GM18526 (cell line): ENCODE data around the gene ZBTB21.

Source experiments
- POLR2A ChIP-seq: IDR thresholded peaks from 3 replicates; pipeline ENCODE4 v1.6.1; 2011; ENCODE audit not compliant: insufficient read length; ENCODE audit errors: extremely low read depth

The ZBTB21 gene

DNA sequence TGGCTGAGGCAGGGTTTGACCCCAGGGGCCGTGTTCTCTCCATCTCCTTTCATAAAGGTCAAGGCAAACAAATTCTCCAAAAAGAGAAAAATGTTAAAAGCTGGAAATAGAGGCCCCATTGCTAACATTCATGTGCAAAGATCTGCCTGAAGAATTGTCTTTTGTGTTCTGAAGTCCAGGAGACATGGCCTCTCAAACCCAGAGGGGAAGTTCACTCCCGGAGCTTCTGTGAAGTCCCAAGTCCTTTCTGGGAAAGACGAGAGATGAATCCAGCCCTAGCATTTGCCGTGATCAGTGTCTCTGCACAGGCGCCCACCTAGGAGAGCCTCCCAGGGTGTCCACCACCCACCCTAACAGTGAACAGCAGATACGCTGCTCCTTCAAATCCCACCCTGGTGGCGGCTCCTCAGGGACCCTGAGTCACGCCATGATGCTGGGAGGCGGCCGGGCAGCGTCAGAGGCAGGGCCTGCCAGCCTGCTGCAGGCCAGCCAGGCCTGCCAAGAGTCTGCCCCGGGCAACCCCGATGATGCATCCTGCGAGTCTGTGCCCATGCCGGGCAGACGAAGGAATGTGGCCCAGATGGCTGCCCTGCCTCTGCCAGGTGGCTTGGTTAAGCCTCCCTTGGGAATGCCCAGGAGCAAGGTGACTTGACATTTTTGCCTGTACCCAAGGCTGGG is 51.1 kb downstream of the ZBTB21 start:
- TF ChIP-seq POLR2A, result no peak

DNA sequence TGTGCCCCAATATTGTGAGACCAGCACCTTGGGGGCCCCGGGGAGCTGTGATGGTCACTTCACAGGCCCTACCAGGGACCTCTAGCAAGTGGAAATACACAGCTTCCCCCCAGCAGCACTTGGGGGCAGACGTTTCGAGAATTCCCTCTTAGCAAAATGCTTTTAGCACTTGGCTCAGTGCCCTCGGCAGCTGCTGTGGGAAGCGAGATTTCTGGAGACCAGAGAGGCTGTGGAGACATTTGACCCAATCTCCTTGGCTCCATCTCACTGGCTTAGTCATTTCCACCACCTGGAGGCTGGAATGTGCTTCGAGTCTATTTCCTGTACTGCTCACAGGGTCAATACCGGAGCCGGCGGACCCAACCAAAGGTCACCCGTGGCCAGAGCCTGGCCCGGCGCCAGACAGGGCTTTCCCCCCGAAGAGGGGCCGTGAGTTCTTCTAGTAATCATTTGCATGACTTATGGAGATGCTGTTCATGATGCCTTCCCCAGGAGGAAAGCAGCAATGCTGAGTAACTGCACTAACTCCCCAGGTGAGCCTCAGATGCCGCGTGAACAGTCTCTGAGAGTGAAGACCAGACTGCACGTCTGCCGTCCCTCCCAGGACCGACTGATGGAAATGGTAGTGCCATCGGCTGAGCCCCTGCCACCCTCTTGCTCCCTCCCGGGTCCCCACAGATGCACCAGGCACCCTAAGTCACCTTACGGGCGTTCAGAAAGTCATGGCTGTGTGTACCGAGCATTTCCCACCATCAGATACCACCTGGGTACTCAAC is 52.0 kb downstream of the ZBTB21 start:
- TF ChIP-seq POLR2A, result no peak

DNA sequence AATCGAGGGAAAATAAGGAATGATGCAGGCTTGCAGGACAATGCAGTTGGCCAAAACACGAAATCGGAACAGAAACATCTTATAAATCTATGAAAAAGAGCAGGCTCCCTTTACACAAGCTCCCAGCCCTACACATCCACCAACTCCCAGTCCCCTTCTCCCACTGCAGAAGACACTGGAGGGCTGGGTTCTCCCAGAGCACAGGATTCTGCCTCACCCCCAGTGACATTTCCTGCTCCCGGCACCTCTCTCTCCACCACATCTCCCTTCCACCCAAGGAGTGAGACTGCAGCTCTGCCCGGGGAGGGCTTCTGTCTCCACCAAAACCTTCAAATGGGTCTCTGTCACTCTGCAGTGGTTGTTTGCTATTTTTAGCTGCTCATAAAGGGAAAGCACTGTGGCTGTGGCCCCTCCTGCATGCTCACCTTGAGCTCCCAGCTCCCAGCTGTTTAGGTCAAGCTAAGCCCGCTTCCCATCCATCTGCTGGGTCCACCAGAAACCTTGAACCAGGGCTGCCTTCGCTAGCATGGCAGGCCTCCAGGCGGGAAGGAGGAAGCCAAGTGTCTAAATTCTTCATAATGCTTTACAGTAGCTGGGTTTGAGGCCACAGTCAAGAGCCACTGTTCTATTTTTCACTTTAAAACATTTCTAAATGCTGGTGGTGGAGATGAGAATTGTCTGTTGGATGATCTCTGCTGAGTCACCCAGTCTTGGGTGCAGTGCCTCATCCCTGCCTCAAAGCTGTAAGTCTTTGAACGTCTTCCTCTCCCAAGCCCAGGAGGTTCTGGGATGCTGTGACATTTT is 53.0 kb downstream of the ZBTB21 start:
- TF ChIP-seq POLR2A, result no peak

DNA sequence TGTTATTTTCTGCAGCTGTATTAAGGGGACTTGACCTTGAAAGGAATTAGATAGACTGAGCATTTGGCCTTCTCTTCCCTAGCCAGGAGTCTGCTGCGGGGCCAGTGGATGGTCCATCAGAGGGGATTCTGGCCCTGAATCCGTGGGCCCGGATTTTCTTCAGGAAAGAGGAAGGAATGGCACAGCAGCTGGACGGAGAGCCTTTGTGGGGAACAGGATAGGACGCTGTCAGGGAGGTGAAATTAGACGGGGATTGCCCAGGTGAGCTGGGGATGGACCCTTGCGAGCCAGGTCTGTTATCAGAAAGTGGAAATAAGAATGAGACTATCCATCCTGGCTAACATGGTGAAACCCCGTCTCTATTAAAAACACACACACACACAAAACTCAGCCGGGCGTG is 54.6 kb downstream of the ZBTB21 start:
- TF ChIP-seq POLR2A, result no peak

DNA sequence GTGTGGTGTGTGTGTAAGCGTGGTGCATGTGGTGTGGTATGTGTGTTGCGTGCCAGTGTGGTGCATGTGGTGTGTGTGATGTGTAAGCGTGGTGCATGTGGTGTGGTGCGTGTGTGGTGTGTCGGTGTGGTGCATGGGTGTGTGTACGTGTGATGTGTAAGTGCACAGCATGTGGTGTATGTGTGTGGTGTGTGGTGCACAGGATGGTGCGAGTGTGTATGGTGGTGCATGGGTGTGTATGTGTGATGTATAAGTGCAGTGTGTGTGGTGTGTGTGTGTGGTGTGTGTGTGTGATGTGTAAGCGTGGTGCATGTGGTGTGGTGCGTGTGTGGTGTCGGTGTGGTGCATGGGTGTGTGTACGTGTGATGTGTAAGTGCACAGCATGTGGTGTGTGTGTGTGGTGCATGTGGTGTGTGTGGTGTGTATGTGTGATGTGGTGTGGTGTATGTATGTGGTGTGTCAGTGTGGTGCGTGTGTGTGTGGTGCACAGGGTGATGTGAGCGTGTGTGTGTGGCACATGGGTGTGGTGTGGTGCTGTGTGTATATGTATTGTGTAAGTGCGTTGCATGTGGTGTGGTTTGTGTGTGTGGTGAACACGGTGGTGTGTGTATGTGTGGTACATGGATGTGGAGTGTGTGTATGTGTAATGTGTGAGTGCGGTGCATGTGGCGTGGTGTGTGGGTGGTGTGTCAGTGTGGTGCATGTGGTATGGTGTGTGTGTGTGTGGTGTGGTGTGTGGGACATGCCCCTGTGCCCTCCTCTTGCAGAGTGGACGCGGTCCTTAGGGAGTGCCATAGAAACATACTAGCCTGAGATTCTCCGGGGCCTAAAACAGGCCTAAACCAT is 55.3 kb downstream of the ZBTB21 start:
- TF ChIP-seq POLR2A, result no peak

DNA sequence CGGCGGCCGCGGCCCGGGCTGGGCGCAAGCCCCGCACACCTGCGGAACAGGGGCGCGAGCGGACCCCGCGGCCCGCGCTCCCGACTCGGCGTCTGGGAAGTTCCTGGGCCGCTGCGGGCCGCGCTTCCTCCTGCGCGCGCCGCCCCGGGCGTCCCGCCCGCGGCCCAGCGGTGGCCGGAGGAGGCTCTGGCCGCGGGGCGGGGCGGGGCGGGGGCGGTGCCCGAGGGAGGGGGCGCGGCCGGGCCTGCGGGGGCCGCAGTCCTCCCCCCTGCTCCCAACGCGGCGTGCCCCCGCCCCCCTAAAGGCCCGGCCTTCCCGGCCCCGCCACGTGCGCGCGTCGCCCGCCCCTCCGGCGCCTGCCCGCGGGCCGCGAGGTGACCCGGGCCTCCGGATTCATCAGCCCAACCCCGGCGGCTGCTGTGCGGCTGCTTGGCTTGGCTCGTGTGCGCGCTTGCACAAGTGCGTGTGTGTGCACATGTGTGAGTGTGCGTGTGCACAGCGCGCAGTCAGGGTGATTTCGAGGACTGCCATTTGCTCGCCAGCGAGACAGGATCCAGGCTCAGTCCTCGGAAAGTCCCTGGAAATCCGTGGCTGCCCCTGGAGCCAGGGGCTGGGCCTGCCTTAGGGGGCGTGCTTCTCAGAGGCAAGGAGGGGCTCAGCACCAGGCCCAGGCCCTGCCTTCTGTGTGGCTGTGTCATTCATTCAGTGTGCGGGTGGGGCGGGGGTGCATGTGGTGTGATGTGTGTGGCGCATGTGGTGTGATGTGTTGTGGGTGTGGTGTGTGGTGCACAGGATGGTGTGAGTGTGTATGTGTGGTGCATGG is 56.1 kb downstream of the ZBTB21 start, which contains the start of gene C2CD2:
C2CD2 (minus strand) TSS at position 188 of the 823 bp plus-strand sequence. CDS start 370 bp downstream, outside the sequence.
- peak; percentile 50 for TF ChIP-seq POLR2A

DNA sequence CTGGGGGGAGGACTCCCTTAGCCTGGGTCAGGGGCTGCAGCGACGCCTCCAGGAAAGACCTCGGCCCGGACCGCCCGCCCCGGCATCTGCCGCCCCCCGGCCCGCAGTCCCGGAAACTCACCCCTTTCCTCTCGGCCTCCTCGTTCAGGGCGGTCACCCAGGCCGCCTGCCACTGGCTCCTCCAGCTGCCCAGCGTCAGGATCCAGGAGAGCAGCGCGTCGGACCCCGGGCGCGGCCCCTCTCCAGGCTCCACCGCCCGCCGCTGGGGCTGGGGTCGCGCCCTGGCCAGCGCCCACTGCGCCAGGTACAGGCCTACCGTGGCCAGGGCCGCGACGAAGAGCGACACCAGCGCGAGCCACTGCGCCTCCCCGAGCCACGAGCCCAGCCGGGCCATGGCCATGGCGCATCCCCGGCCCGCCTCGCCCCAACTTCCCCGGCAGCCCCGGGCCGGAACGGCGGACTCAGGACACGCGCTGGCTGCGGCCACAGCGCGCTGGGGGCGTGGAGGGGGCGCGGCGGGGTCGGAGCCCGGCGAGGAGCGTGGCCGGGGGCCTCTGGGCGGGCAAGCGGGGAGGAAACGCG is 56.8 kb downstream of the ZBTB21 start:
- TF ChIP-seq POLR2A, result no peak

DNA sequence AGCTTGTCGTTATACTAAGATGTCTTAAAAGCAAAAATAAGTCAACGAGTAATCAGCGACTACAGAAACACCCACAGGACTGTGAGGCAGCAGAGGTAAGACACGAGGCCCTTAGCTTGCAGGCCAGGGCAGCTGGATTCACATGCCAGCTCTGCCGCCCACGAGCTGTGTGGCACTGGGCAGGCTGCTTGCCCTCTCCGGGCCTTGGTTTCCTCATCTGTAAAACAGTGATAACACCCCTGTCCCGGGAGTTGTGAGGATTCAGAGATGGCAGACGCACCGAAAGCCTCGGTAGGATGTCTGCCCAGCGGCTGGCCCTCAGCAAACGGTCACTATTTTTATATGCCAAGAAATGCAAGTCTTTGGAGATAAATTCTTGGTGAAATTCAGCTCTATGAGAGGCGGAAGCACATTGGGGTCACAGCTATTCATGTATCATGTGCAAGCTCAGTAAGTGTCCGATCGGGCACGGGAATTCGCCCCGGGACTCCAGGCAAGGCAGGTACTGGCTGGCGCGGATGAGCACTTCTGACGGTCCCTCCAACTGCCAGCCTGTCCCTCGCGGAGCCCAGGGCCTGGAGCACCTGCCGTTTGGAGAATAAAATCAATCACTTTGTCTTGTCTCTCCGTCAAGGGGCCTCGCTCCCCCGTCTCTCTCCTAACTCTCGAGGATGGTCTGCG is 57.5 kb downstream of the ZBTB21 start:
- TF ChIP-seq POLR2A, result no peak

DNA sequence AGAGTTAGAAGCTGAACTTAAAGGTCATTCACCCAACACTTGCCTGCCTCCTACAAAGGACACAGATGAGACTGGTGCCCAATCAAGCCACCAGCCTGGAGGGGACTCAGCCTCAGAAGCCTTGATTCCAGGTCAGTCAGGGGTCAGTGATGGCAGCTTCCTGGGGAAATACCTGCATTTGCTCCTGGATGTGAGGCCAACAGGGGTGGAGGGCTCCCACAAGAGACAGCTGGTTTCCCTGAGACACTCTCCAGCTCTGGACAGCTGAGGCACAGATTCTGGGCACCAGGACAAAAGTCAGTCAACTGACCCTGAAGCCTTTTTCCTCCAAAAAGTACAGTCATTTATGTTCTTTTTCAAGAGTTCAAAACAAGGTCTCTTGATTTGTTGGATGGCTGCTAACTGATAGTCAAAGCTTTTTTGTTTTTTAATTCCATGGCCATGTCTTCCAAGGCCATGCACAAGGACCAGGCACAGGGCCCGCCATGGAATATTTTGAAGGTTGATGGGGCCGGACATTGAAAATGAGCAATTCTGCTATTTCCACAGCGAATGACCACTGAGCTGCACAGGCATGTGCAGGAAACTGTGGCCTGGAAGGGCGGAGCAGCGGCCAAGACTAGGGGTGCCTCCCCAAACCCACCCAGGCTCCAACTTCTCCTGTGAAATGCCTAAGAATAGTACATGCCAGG is 58.1 kb downstream of the ZBTB21 start:
- TF ChIP-seq POLR2A, result no peak

DNA sequence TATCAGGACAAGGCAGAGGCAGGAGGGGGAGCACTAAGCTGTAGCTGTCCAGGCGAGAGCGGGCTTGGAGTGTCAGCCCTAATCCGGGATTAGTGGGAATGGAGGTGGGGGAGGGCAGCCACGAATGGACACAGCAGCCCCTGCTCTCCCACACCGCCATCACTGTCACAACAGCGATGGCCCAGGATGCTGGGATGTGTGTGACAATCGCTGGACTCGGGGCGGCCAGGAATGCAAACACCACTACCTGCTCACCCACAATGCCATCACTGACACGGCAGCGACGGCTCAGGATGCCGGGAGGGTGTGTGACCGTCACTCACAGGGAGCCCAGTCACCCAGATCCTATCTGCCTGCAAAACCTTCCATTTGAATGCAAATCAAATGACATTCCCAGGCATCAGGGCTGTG is 59.2 kb downstream of the ZBTB21 start:
- no peak for TF ChIP-seq POLR2A

DNA sequence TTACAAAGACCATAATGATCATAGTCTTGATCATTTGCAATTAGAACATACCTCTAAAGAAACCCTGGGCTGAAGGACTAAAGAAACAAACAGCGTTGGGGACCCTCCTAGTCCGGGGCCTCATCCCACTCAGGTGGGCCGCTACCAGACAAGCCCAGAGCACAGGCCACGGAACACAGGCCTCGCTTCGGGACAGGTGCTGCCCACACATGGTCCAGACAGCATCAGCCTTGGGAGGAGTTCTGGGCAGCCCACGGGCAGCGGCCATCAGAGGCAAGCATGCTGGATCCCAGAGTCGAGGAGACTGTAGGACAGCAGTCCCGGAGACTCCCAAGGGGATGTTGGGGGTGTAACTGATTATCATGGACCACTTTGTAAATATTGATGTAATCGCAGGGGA is 61.3 kb downstream of the ZBTB21 start:
- TF ChIP-seq POLR2A, result no peak

DNA sequence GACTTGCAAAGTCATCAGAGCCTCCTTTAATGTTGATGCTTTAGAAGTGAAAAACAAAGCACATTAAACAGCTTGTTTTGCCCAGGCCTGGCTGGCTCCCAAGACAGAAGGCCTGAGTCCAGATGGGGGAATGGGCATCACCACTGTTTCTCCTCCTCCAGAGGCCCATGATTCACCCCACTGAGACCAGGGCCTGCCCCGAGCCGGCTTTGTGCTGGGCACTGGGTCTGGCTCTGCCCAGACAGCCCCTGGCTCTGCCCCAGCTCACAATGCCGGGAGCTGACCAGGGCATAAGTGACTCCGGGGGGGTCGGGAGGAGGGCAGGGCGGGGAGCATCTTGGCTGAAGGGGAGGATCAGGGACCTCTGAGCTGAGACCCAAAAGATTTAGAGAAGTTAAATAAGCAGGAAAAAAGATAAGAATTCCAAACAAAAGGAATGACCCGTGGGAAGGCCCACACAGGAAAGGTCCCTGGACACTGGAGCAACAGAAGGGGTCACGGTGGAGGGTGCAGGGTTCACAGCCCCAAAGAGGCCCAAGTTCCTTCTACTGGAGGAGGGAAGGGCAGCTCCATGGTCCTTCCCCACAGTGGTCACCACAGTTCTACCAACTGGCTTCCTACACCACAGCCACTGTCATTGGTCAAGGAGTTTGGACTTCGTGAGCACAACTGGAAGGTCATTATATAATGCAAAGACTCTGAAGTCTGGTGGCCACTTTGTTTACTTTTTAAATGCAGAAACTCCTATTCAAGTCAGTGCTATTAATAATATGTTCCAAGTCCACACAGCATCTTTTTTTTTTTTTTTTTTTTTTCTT is 61.9 kb downstream of the ZBTB21 start:
- no peak for TF ChIP-seq POLR2A
